ENCODE results near the gene ALKBH3.

DNA sequence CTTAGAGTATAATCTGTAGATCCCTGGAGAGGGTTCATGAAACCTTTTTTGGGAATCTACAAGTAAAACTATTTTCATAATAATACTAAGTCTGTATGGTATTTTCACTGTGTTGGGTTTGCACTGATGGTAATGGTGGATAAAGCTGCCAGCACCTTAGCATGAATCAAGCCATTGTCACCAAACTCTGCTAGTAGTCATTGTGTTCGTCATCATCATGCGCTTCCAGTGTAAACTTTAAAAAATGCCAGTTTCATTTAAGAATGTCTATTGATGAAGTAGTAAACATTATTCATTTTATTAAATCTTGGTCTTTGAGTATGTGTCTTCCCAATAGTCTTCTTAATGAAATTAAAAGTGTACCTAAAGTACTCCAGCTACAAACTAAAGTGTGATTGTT, 15.0 kb downstream of the ALKBH3 start:
- TF ChIP-seq GATA2 (CRISPR knock-in tag; IDR thresholded peaks at IDR 0.05), result no peak
- TF ChIP-seq, protein P1, sequence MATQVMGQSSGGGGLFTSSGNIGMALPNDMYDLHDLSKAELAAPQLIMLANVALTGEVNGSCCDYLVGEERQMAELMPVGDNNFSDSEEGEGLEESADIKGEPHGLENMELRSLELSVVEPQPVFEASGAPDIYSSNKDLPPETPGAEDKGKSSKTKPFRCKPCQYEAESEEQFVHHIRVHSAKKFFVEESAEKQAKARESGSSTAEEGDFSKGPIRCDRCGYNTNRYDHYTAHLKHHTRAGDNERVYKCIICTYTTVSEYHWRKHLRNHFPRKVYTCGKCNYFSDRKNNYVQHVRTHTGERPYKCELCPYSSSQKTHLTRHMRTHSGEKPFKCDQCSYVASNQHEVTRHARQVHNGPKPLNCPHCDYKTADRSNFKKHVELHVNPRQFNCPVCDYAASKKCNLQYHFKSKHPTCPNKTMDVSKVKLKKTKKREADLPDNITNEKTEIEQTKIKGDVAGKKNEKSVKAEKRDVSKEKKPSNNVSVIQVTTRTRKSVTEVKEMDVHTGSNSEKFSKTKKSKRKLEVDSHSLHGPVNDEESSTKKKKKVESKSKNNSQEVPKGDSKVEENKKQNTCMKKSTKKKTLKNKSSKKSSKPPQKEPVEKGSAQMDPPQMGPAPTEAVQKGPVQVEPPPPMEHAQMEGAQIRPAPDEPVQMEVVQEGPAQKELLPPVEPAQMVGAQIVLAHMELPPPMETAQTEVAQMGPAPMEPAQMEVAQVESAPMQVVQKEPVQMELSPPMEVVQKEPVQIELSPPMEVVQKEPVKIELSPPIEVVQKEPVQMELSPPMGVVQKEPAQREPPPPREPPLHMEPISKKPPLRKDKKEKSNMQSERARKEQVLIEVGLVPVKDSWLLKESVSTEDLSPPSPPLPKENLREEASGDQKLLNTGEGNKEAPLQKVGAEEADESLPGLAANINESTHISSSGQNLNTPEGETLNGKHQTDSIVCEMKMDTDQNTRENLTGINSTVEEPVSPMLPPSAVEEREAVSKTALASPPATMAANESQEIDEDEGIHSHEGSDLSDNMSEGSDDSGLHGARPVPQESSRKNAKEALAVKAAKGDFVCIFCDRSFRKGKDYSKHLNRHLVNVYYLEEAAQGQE (IDR thresholded peaks at IDR 0.05; ENCODE audit: low read depth, low read length), result no peak
- TF ChIP-seq, protein P2, sequence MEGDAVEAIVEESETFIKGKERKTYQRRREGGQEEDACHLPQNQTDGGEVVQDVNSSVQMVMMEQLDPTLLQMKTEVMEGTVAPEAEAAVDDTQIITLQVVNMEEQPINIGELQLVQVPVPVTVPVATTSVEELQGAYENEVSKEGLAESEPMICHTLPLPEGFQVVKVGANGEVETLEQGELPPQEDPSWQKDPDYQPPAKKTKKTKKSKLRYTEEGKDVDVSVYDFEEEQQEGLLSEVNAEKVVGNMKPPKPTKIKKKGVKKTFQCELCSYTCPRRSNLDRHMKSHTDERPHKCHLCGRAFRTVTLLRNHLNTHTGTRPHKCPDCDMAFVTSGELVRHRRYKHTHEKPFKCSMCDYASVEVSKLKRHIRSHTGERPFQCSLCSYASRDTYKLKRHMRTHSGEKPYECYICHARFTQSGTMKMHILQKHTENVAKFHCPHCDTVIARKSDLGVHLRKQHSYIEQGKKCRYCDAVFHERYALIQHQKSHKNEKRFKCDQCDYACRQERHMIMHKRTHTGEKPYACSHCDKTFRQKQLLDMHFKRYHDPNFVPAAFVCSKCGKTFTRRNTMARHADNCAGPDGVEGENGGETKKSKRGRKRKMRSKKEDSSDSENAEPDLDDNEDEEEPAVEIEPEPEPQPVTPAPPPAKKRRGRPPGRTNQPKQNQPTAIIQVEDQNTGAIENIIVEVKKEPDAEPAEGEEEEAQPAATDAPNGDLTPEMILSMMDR (IDR thresholded peaks at IDR 0.05), result no peak

All from SK-N-SH (cell line).